PC-3 (cell line): ENCODE data around the gene ALX3. TPM values are rescaled to one million over a fixed set of nuclear protein-coding genes. Genes with fewer than 3 reads are reported as not detected.

Experiments
- ATAC-seq: fragments of 200-7000 bp; cut with Tn5 transposase; 2 replicates; pipeline ENCODE4 v1.9.1; 2020; ENCODE audit warnings: mild to moderate bottlenecking, moderate library complexity
- BruUV-seq: library from RNA; stranded (reverse); fragments of 400-500 nt; replicated peaks from 2 replicates; lab custom pipeline; 2021; lab: Mats Ljungman, UMichigan
- CTCF ChIA-PET: fragments of 300-600 bp; sonication (Branson Sonifier 250); formaldehyde crosslinking; loops from one replicate; lab custom pipeline; 2022; ENCODE audit warnings: antibody characterized with exemption; lab: Charles Lee
- POLR2A ChIA-PET: fragments of 300-600 bp; sonication (Branson Sonifier 250); formaldehyde crosslinking; loops from one replicate; lab custom pipeline; 2022; ENCODE audit warnings: antibody characterized with exemption; ENCODE audit not compliant: unreplicated experiment; lab: Charles Lee
- DNase-seq: peaks from one replicate; pipeline ENCODE4 v3.0.0-alpha.2; 2015
- H2AFZ ChIP-seq: fragments of 300-600 bp; sonication (generic); 2 replicates; pipeline ENCODE4 v1.6.0; 2016; ENCODE audit warnings: antibody characterized with exemption, low read length
- H3F3A ChIP-seq: fragments of 300-600 bp; sonication (generic); one replicate; pipeline ENCODE4 v1.6.0; 2017; ENCODE audit warnings: antibody characterized with exemption, low read length, control low read depth, mild to moderate bottlenecking; ENCODE audit not compliant: unreplicated experiment
- H3K27ac ChIP-seq: fragments of 300-600 bp; sonication (generic); 2 replicates; pipeline ENCODE4 v1.5.1; 2016; ENCODE audit warnings: mild to moderate bottlenecking, low read length
- H3K27me3 ChIP-seq: fragments of 300-600 bp; sonication (generic); 2 replicates; pipeline ENCODE4 v1.6.1; 2016; ENCODE audit warnings: low read length, mixed read lengths
- H3K36me3 ChIP-seq: fragments of 300-600 bp; sonication (generic); 2 replicates; pipeline ENCODE4 v1.6.1; 2016; ENCODE audit warnings: low read depth, mixed run types, low read length, mixed read lengths
- H3K4me1 ChIP-seq: fragments of 300-600 bp; sonication (generic); 2 replicates; pipeline ENCODE4 v1.5.1; 2016; ENCODE audit warnings: low read length; ENCODE audit not compliant: insufficient read depth
- H3K4me2 ChIP-seq: fragments of 300-600 bp; sonication (generic); 2 replicates; pipeline ENCODE4 v1.6.0; 2016; ENCODE audit warnings: low read length
- H3K4me3 ChIP-seq: fragments of 300-600 bp; sonication (generic); 2 replicates; pipeline ENCODE4 v1.5.1; 2016; ENCODE audit warnings: mild to moderate bottlenecking, low read length, mixed read lengths
- H3K79me2 ChIP-seq: fragments of 300-600 bp; sonication (generic); 2 replicates; pipeline ENCODE4 v1.6.1; 2017; ENCODE audit warnings: low read length, mixed read lengths
- H3K9ac ChIP-seq: fragments of 300-600 bp; sonication (generic); 2 replicates; pipeline ENCODE4 v1.6.0; 2016; ENCODE audit warnings: mild to moderate bottlenecking, low read length
- H3K9me2 ChIP-seq: fragments of 300-600 bp; sonication (generic); replicated peaks from 2 replicates; pipeline ENCODE4 v1.6.1; 2016; ENCODE audit warnings: mixed run types, low read length, mixed read lengths
- H3K9me3 ChIP-seq: fragments of 300-600 bp; sonication (generic); 2 replicates; pipeline ENCODE4 v1.6.1; 2016; ENCODE audit warnings: low read length, mixed read lengths
- H4K20me1 ChIP-seq: fragments of 300-600 bp; sonication (generic); 2 replicates; pipeline ENCODE4 v1.6.1; 2016; ENCODE audit warnings: low read length, mixed read lengths
- CTCF ChIP-seq: fragments of 300-600 bp; sonication (generic); conservative IDR thresholded peaks from 2 replicates; pipeline ENCODE4 v1.5.1; 2017; ENCODE audit warnings: antibody characterized with exemption, low read depth, mild to moderate bottlenecking, low read length
- EZH2 ChIP-seq: fragments of 300-600 bp; sonication (generic); IDR thresholded peaks from one replicate; pipeline ENCODE4 v1.6.1; 2017; ENCODE audit warnings: antibody characterized with exemption, mild to moderate bottlenecking, low read length; ENCODE audit not compliant: unreplicated experiment
- EZH2phosphoT487 ChIP-seq: fragments of 300-600 bp; sonication (generic); IDR thresholded peaks from 2 replicates; pipeline ENCODE4 v1.6.1; 2018; ENCODE audit warnings: mild to moderate bottlenecking, antibody characterized with exemption, low read length, borderline replicate concordance
- intact Hi-C: fragments of 100-400 bp; cut with micrococcal nuclease; formaldehyde crosslinking; loops from 2 replicates; pipeline ENCODE4 v1.9.0; 2023
- total RNA-seq: library from RNA; depleted of rRNA; stranded (reverse); fragments of >200 nt; gene quantifications from 2 replicates; pipeline ENCODE4 v1.2.3, GENCODE V29; 2014

ALX3 gene
- total RNA-seq, 1 experiment from 2014 or later: not detected

DNA sequence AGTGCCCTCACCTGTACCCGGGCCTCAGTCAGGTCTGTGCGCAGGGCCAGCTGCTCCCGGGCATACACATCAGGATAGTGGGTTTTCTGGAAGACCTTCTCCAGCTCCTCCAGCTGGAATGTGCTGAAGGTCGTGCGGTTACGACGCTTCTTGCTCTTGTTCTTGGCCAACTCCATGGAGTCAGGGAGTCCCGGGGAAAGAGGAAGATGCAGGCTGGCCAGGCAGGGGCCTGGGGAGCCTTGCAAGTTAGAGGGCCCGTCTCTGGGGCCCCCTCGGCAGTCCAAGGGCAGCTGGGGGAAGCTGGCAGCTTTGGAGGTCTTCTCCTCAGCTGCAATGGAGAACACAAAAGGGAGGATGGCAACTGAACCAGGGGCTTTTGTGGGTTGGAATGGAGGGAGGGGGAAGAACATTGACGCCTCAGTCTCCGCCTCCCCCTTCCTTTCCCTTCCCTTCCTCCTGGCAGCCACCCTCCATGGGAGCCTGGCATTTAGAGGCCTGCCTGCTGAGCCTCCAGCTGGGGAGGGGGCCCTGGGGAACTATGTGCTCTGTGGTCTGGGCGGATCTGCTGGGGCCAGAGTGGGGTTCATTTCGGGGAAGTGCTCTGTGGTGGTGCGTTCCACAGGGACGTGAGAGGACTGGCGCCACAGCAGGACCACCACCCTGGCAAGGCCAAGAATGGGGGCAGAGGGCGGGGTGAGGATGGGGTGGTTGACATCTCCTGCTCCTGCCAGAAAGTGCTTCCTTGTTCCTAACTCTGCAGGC, 5.7 kb downstream of the ALX3 start:
- Histone ChIP-seq H4K20me1 (no peaks in the 10 kb centered on the region), H3K4me2 (no peak overlapping the region), H3K9ac (no peak overlapping the region), H3K27me3 (no peaks in the 10 kb centered on the region), H3K9me3 (no peaks in the 10 kb centered on the region), H3K4me3 (no peak overlapping the region), H3F3A (no peaks in the 10 kb centered on the region), H3K4me1 (no peaks in the 10 kb centered on the region), H3K79me2 (no peaks in the 10 kb centered on the region), H3K9me2 (no peaks in the 10 kb centered on the region), H3K36me3 (peaks cover 3% of the 10 kb centered on the region; the same call in 1 of the 2 replicates), H2AFZ (no peak overlapping the region), H3K27ac (no peak overlapping the region)
- CTCF ChIA-PET: no interaction called here
- POLR2A ChIA-PET: no interaction called here
- intact Hi-C loops: no loop called here
- ATAC-seq (no peak), DNase-seq (no peak)
- TF ChIP-seq EZH2phosphoT487: no peak
- TF ChIP-seq EZH2: no peak
- TF ChIP-seq CTCF: no peak
- BruUV-seq: no TSS peak

DNA sequence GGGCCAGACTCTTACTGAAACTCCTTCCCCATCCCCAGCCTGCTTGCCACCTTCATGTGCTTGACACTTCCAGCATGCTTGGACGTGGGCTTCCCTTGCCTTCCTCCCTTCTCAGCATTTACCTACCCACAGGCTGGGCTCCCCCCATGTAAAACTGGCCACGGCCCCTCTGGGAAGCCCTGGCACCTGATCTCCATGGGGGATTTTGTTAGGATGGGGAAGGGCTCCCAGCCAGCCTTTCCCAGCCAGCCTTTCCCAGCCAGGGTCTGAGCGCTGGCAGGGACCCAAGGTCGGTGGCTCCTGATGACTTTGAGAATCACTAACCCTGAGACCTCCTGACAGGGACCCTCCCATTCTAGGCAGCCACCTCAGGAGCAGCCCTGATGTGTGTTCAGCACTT, 6.7 kb downstream of the ALX3 start:
- no peak for DNase-seq
- no peaks in the 10 kb centered on the region for H3K4me1 ChIP-seq
- CTCF ChIA-PET: no interaction called here
- no peak overlapping the region for H3K4me2 ChIP-seq
- H2AFZ ChIP-seq: no peak overlapping the region
- TF ChIP-seq EZH2 (no peak), CTCF (no peak), EZH2phosphoT487 (no peak)
- no peaks in the 10 kb centered on the region for H3K79me2 ChIP-seq
- POLR2A ChIA-PET: no interaction called here
- intact Hi-C loops: no loop called here
- no peaks in the 10 kb centered on the region for H3K9me3 ChIP-seq
- H3K27me3 ChIP-seq: no peaks in the 10 kb centered on the region
- peaks cover 3% of the 10 kb centered on the region; the same call in 1 of the 2 replicates for H3K36me3 ChIP-seq
- H3K9me2 ChIP-seq: no peaks in the 10 kb centered on the region
- no peak overlapping the region for H3K9ac ChIP-seq
- H3K27ac ChIP-seq: no peak overlapping the region
- H3K4me3 ChIP-seq: no peak overlapping the region
- H3F3A ChIP-seq: no peaks in the 10 kb centered on the region
- no peak for ATAC-seq
- H4K20me1 ChIP-seq: no peaks in the 10 kb centered on the region
- no TSS peak for BruUV-seq

GRCh38 chr1:110062612-110063011, 7.9 kb downstream of the ALX3 start:
- BruUV-seq: no TSS peak
- ATAC-seq: no peak
- TF ChIP-seq CTCF: no peak
- TF ChIP-seq EZH2: no peak
- no peak for TF ChIP-seq EZH2phosphoT487
- no peaks in the 10 kb centered on the region for H3F3A ChIP-seq
- POLR2A ChIA-PET: no interaction called here
- no peaks in the 10 kb centered on the region for H3K79me2 ChIP-seq
- peaks cover 5% of the 10 kb centered on the region for H3K36me3 ChIP-seq
- CTCF ChIA-PET: no interaction called here
- no peaks in the 10 kb centered on the region for H3K9me2 ChIP-seq
- no peaks in the 10 kb centered on the region for H4K20me1 ChIP-seq
- H3K27ac ChIP-seq: no peak overlapping the region
- no peak for DNase-seq
- no peak overlapping the region for H3K4me2 ChIP-seq
- no peaks in the 10 kb centered on the region for H3K9me3 ChIP-seq
- no peaks in the 10 kb centered on the region for H3K27me3 ChIP-seq
- intact Hi-C loops: no loop called here
- no peaks in the 10 kb centered on the region for H3K4me1 ChIP-seq
- no peak overlapping the region for H3K9ac ChIP-seq
- no peak overlapping the region for H3K4me3 ChIP-seq
- no peak overlapping the region for H2AFZ ChIP-seq
